NCI-H82 treated with DMSO at 0.1 percent for 48 hours (cell line): Measurements from ENCODE around the gene SLC7A1.
A peak's percentile ranks its signal among the peaks of the same experiment; 100 is the strongest.

Experiments used
- DNase-seq: peaks from one replicate; lab custom pipeline; 2025; ENCODE audit not compliant: unreplicated experiment; lab: John Stamatoyannopoulos, UW

SLC7A1 gene

DNA sequence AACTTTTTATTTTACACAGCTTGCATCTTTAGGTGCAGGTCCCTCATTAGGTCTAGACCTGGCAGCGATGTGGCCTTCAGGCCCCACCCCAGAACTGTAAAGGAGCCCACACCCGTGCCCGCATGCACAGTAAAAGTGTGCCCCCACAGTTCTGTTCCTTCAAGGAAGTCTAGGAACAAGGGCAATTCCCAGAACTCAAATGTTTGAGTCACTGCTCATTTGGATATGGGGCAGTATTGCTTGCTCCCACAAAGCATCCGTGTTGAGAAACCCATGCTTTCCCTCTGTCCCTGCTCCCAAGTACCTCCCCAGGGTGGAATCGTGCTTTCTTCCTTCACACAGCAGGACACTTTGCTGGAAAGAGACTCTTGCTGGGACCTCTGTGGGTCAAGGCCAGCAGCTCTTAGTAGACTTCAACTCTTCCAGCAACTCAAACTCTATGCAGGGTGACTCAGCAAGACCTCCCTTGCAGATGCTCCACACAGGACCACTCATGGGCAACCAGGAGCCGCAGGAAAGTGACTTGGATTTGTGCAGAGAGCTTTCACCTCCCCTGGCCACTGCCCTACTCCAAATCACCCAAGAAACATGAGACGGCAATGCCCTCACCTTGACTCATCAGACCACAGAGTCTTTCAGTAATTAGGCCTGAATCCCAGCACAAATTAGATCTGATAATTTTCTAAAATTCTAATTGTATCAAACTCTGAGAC is 12.3 kb downstream of the SLC7A1 start:
- DNase-seq, result no peak

DNA sequence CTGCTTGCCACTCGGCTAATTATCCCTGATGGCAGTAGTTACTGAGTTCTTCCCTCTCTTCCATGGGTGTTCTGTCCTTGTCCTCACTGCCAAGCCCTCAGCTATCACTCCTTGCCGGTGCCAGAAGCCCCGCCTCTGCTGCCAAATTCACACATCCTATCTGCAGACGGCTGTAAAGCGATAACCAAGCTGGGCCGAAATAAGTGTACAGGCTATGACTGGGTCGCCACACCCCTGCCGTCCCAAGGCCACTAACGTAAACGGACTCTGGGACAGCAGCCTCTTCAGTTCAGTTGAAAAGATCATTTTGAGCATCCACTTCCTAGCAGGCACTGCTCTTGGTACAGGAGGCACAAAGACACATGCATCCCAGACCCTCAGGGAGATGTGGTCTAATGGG is 13.3 kb downstream of the SLC7A1 start:
- no peak for DNase-seq

DNA sequence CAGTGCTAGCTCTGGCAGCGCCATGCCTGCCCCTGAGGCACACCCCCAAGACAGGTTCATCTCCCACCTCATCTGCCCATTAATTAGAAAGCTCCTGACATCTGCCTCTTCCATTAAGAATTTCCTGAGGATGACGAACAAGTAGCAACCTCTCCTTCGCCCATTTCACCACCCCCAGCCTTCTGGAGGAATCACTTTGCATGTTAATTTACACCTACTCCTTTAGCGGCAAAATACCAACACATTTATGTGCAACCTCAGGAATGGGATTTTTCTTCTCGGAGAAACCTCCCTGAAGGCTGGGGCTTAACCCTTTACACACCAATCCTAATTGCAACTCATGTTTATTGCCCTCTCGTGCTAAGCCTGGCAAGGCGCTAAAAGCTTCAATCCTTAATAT is 13.8 kb downstream of the SLC7A1 start:
- no peak for DNase-seq

DNA sequence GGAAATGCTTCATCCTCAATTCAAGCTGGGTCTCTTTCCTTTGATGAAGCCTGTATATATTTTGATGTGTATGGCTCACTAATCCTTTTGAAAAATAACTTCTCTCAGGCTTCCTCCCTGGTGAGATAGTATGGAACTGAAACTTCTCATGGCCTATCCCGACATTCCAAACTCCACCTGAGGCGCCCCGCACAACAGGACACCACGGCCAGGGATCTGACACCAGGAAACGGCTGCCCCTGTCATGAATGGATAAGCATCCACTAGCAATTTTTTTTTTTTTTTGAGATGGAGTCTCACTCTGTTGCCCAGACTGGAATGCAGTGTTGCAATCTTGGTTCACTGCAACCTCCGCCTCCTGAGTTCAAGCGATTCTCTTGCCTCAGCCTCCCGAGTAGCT is 16.4 kb downstream of the SLC7A1 start:
- no peak for DNase-seq

DNA sequence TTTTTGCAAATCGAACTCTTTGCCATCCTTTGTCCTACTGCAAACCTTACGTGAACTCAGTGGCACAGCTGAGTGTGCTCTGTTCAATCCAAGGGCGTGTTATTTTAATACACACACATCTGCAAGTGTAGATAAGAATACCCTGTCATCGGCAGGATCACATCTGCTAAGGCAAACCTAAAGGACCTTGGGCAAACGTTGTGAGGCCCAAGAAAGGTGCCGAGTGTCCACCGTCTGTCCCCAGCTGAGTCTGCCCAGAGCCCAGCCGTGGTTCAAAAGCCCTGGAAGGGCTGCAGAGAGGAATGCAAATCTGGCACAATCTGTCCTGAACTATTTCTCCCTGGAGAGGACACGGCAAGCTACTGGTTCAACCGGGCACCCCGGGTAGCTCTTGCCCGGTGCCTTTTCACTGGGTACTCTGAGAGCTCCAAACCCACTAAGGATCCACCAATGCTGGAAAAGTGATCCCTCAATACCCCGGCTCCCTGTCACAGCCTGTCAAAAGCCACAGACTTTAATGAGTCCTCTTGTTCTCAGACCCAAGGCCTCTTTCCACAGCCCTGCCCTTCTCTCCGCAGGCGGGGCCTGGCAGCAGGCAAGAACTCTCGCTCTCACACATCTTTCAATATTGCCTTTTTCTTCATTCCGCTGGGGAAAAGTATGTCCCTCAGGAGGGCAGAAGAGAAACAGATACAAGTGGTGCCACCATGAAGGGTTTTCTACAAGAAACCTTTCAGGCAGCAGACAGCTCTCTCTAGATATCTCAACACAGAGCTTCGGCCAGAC is 17.0 kb downstream of the SLC7A1 start:
- DNase-seq, result no peak

DNA sequence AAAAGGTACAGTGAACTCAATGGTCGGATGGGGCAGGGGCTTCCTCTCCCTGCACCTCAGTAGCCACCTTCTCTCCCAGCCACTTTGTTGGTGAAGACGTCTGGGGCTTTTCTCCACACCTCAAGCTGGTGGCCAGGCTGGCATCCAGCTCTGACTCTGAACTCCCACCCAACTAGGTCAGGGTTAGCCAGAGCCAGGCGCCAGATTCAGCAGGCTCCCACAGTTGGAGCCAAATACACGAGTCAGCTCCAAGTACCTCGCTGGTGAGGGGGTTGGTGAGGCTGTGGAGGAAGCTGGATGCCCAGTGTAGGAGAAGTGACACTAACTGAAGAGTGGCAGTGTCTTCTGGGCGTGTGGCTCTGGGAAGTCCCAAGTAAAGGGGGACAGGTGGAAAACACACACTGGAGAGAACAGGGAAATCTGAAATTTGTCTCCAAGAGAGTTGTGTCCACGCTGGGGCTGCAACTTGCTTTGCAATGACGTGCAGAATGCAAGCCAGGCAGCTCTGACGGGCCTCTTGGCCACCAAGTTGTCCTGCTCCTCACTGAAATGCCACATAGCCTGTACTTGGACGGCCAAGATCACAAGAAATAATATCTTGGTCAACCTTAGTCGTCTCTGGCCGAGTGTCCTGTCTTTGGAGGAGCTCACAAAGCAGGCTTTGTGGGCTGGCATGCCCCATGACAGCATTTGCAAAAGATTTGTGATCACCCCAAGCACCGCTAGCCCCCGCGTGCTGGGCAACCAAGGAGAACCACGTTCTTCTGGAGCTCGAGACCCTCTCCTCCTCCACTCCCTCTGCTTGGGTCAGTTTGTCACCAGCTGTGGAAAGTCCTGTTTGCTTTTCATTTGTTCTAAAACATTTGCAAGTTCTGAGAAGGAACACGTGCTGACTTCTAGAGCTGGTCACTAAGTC is 18.1 kb downstream of the SLC7A1 start:
- no peak for DNase-seq

DNA sequence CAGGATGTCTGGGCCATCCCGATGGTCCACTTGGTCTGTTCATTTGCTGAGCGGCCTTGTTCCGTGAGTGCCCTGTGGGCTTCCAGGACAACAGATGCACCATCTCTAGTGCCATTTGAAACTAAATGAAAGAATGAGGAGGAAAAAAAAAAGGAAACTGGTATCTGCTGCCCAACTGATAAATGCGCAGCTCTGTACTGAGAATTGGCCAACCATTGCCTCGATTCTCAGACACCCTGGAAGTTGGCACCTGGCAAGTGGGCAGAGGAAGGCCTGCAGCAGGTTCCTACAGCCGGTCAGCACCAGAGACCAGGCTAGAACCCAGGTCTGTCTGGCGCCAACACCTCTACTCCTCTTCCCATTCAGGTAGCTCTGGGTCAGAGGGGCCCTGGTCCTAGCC is 18.9 kb downstream of the SLC7A1 start:
- no peak for DNase-seq

DNA sequence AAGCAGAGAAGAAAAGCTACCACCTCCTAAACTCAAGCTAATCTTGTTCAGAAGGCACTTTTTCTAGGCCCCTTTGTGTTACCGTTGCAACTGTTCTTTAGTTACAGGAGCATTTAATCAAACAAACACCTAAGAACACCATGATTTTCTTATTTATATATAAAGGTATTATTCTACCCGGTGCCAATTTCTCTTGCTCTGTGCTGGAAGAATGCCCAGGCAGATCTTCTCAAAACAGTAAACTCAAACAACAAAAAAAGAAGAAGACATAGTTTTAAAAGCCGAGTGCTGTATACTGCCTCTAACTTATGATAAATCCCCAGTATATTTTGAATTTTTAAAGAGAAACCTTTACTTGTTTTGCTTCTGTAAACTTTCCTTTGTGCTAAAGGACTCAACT is 20.4 kb downstream of the SLC7A1 start:
- no peak for DNase-seq

DNA sequence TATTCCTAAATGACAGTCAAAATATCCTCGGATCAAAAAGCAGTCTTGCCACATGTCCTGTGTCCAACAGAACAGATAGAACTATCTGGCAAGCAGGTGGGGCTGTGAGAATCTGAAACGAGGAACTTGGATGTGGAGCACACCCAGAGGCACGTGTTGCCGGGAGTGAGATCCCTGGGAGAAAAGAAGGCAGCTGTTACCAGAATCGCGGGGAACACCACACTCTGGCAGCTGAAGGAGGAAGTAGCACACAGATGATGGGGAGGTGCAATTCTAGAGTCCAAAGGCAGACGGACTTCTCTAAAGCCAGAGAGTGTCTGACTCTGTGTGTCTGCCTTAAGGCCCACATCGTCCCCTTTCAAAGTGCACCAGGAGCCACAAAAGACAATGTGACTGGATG is 22.3 kb downstream of the SLC7A1 start:
- DNase-seq, result no peak

DNA sequence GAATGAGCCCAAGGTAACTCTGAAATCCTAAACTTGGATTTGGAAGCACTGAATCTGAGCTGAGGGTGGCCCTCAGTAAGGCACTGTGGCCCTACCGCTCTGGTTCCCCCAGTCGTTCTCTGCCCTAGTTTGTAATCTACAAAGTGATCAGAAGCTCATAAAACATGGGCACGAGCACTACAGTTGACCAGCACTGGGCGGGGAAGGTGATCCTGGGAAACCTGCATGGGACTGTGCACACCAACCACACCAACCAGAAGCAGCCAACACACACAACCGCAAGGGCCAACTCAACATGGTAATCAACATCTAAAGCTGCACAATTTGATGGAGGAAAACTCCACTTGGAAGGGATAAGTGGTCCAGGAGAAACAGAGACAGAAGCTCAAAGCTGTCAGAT is 22.9 kb downstream of the SLC7A1 start:
- DNase-seq, result no peak

DNA sequence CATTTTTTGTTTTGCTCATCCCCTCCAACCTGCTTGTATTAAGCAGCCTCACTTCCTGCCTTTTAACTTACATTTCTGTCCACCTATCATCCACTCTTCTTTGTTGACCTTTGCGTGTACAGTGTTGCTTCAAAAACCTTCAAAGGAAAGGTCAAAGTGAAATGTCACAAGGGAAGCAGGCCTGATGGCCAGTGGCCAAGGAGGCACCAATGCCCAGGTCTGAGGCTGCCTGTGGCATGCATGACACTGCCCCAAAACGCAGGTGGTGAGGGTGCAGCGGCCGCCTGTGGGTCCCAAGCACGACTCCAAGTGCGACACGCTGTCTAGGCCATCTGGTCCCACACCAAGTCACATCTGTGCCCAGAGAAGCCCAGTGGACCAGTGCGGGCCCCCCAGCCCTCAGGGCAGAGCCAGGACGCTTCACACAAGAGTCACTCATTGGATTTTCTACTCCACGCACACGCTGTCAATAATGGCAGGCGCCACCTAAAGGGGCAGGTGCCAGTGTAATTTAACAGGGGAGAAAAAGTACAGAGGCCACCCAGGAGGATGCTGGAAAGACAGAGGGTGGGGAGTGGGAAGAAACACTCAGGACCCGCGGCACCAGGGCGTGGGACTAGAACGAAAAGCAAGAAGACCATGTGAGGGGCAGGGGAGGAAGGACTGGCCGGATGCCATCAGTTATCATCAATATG is 23.5 kb downstream of the SLC7A1 start:
- no peak for DNase-seq

DNA sequence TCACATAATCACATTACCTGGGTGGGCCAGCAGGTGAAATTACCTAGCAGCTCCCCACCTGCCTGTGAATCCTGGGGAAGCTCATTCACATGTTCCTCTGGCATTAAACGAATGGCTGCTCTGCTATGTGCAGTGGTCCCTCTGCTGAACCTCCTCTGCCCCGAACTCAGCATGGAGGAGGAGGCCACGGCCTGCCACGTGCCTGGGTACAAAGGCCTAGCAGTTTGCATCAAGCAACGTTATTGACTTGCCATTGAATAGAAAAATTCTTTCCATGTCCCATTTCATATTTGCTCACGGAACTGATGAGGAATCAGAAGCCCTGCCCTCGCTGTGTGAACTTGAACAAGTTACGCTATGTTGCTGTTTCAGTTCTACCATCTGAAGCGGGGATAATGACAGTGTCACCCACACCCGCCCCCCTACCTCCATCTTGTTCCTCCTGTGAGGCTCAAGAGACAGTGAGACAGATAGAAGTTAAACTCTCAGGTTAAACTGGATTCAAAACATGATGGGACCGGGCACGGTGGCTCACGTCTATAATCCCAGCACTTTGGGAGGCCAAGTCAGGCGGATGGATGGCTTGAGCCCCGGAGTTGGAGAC is 25.3 kb downstream of the SLC7A1 start:
- DNase-seq, result no peak

DNA sequence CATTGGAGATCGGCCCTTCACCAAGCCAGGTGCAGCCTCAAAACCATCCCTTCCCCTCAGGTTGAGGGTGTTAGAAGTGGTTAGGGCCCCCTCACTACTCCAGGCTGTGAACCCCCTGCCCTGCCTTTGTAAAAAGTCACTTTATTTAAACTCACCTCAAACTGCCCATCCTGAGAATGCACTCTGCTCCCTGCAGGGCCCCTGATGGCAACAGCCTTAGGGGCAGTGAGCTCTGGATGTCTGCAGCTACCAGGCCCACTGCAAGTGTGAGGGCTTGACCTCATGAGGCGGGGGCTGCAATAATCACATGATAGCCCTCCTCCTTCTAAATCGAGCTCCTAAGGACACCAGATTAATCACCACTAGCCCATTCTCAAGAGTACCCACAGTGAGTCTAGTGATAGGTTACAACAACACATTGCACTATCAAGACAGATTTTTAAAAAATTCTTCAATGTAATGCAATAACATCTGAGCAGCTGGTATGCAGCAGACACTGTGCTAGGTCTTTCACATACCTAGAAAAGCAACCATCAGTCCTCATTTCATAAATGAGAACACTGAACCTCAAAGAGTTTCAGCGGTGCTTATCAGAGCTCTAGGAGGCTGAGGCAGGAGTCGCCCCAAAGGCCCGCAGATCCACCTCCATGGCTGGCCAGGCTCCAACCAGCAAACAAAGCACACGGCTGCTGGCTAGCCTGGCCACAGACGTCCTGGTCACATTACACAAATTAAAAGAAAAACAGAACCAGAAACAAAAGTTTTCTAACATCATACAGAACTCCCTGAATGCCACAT is 26.0 kb downstream of the SLC7A1 start:
- DNase-seq, result no peak

DNA sequence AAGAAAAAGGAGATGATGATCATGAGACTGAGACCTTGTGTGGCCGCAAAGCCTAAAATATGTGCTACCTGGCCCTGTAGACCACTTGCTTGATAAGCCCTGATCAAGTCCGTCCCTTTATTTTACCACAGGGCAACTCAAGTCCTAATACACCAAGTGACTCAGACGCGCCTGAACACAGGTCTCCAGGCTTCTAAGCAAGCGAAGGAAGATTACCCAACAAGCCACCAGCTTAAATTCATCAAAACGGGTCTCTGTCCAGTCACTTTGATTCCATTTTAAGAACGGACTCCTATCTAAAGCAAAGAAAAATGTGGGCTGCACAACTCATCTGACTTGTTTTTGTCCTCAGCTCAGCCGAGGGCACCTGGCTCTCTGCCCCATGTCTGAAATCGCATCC is 26.8 kb downstream of the SLC7A1 start:
- DNase-seq, result no peak

DNA sequence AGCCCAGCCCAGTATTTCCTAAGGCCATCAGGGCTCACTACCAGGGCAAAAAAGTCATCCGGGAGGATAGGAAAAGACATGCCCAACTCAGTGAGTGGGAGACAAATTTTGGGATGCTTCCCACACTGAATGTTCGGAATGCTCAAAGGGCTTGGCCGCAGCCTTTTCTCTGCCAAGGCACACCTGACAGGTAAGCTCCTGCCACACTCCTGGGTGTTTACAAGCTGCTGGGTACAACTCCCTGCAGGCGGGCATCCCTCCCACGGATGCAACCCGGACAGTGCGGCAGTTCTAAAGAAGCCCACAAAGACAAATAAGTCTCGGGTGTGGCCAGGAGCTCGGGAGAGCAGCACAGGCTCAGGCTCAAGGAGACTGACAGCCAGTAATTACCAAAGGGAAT is 28.1 kb downstream of the SLC7A1 start:
- no peak for DNase-seq

DNA sequence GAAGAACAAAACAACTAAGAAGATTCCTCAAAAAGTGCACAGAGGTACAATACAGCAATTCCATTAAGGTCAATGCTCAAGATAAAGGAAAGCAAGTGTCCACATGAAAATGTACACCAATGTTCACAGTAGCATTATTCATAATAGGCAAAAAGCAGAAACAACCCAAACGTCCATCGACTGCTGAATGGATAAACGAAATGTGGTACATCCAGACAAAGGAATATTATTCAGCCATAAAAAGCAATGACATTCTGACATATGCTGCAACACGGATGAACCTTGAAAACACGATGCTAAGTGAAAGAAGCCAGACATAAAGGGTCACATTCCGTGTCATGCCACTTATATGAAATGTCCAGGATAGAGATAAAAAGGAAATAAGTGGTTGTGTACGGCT is 29.3 kb downstream of the SLC7A1 start:
- no peak for DNase-seq

DNA sequence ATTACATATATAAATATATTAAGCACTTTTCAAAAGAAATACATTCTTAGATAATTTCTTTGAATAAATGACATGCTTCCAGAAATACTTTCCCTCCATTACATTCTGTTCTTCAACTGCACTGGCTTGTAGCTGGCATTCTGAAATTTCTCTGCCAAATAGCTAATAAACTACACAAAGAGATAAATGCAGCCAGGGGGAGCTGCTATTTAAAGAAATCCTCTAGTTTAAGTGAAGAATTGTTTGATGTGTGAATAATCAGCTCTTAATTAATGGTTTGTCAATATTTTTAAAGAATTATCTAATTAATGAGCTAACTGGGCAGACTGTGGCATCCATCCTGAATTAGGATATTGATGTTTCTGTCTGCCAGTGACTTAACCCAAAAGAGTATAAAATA is 30.7 kb downstream of the SLC7A1 start:
- no peak for DNase-seq

DNA sequence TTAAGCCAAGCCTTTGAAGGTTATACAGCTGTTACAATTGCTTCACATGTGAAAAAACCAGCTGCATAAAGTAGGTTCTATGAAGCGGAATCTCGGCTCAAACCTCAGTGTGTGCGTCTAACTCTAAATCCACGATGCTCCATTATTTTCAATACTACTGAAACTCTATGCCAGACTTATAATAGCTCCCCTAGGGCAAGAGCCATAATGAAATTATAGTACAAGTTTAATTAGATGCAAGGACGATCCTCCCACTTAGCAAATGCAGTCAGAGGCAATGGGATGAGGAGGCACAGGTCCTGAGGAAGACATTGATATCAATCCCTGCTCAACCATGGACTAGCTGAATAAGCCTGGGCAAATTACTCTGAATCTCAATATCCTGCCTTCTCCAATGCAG is 31.1 kb downstream of the SLC7A1 start:
- peak; percentile 74 for DNase-seq

DNA sequence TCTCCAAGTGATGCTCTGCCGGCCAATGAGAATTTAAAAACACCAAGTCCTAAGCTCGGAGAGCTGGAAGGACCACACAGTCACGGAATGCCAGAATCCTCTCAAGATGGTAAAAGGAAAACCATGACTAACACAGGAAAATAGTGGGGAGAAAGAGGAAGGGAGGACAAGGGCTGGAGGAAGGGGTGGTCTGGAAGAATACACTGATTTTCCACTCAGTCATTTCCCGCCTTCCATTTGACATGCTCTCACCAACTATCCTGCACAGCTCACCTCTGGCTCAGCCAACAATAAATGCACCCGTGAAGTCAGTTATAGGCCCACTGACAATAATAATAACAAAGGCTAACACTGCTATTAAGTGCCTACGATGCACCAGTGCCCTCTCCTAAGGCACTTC is 31.5 kb downstream of the SLC7A1 start:
- no peak for DNase-seq
